GM21619 (cell line): ENCODE results near the gene KCNIP1.

Source experiments
- ATAC-seq: cut with Tn5 transposase; IDR thresholded peaks from one replicate; pipeline ENCODE4 v1.9.1; 2021; ENCODE audit not compliant: unreplicated experiment

KCNIP1 gene

GRCh38 chr5:170639221-170639925 is 135.6 kb downstream of the KCNIP1 start:
- no peak for ATAC-seq

GRCh38 chr5:170640731-170641588 is 137.1 kb downstream of the KCNIP1 start:
- no peak for ATAC-seq

- no peak for ATAC-seq
Measured at GRCh38 chr5:170641589-170642031, 137.8 kb downstream of the KCNIP1 start.

- no peak for ATAC-seq
Measured at GRCh38 chr5:170642066-170642735, 138.4 kb downstream of the KCNIP1 start.

GRCh38 chr5:170642776-170643436 is 139.1 kb downstream of the KCNIP1 start:
- no peak for ATAC-seq

GRCh38 chr5:170643591-170643990 is 139.8 kb downstream of the KCNIP1 start:
- ATAC-seq: no peak

GRCh38 chr5:170644501-170644900 is 140.7 kb downstream of the KCNIP1 start:
- ATAC-seq: no peak

- no peak for ATAC-seq
Measured at GRCh38 chr5:170648541-170648940, 144.7 kb downstream of the KCNIP1 start.

GRCh38 chr5:170650850-170651249 is 147.0 kb downstream of the KCNIP1 start:
- ATAC-seq: no peak

- no peak for ATAC-seq
Measured at GRCh38 chr5:170651604-170652277, 147.9 kb downstream of the KCNIP1 start.

GRCh38 chr5:170655476-170655875 is 151.7 kb downstream of the KCNIP1 start:
- ATAC-seq: no peak

- no peak for ATAC-seq
Measured at GRCh38 chr5:170655920-170656319, 152.1 kb downstream of the KCNIP1 start.

GRCh38 chr5:170656346-170656745 is 152.5 kb downstream of the KCNIP1 start:
- ATAC-seq: no peak

GRCh38 chr5:170660531-170660930 is 156.7 kb downstream of the KCNIP1 start:
- ATAC-seq: no peak

GRCh38 chr5:170662966-170663365 is 159.1 kb downstream of the KCNIP1 start:
- ATAC-seq: peak; percentile 78

- no peak for ATAC-seq
Measured at GRCh38 chr5:170678811-170679210, 175.0 kb downstream of the KCNIP1 start.

GRCh38 chr5:170681013-170681433 is 177.2 kb downstream of the KCNIP1 start:
- ATAC-seq: peak; percentile 87

- no peak for ATAC-seq
Measured at GRCh38 chr5:170691657-170692056, 187.8 kb downstream of the KCNIP1 start.

GRCh38 chr5:170693701-170694100 is 189.9 kb downstream of the KCNIP1 start:
- no peak for ATAC-seq

- no peak for ATAC-seq
Measured at GRCh38 chr5:170694911-170695310, 191.1 kb downstream of the KCNIP1 start.
